Right lobe of liver (tissue), 4 donors: ENCODE results near the gene ZNF649.

Source experiments
- CTCF ChIP-seq, 4 donors: fragments of 200-600 bp in 3 of 4; fragments of 450-650 bp in 1 of 4; IDR thresholded peaks; one replicate each; pipeline versions ENCODE4 v1.5.1 to v1.8.0; 2016 to 2022; ENCODE audit warnings: antibody characterized with exemption in 4 of 4, mild to moderate bottlenecking in 2 of 4
- POLR2A ChIP-seq: fragments of 450-650 bp; IDR thresholded peaks from one replicate; pipeline ENCODE4 v1.6.1; 2017; ENCODE audit warnings: antibody characterized with exemption, mild to moderate bottlenecking
- donor health status: DM: no; HTN: no; CAD: no.
- donor health status: DM: no; HTN: no; CAD: no.
- donor health status: DM: no; HTN: yes; CAD: no.

- TF ChIP-seq POLR2A (no peak), CTCF (IDR thresholded peaks at IDR 0.05) (no peak)
Measured at GRCh38 chr19:51931921-51932320, 27.1 kb upstream of the ZNF649 start.
